ENCODE measurements around the gene XXYLT1.

The XXYLT1 gene

GRCh38 chr3:195282961-195283360 is 12.0 kb upstream of the XXYLT1 start:
- Histone ChIP-seq H3K9me3 (ENCODE audit: low read length) (no peaks in the 10 kb centered on the region), H3F3A (ENCODE audit: insufficient read depth, low read length) (no peaks in the 10 kb centered on the region), H3K36me3 (ENCODE audit: insufficient read depth, low read length) (peaks cover 73% of the 10 kb centered on the region), H3K27ac (ENCODE audit: low read depth, low read length, poor library complexity, severe bottlenecking) (no peak overlapping the region), H2AFZ (ENCODE audit: low read length) (no peak overlapping the region), H3K27me3 (ENCODE audit: insufficient read depth, low read length) (no peaks in the 10 kb centered on the region), H3K4me1 (ENCODE audit: insufficient read depth, low read length, severe bottlenecking) (no peaks in the 10 kb centered on the region), H3K9me2 (ENCODE audit: low read depth, low read length) (no peaks in the 10 kb centered on the region), H3K4me2 (ENCODE audit: low read length) (no peak overlapping the region), H3K79me2 (ENCODE audit: insufficient read depth, low read length) (no peaks in the 10 kb centered on the region), H4K20me1 (ENCODE audit: insufficient read depth, low read length) (no peaks in the 10 kb centered on the region), H3K9ac (ENCODE audit: low read length) (no peak overlapping the region), H3K4me3 (ENCODE audit: low read depth, low read length, poor library complexity, severe bottlenecking) (no peak overlapping the region)
- TF ChIP-seq EZH2 (IDR thresholded peaks at IDR 0.05; ENCODE audit: borderline replicate concordance, low read length) (no peak), CTCF (IDR thresholded peaks at IDR 0.05; ENCODE audit: low read length) (no peak)

DNA sequence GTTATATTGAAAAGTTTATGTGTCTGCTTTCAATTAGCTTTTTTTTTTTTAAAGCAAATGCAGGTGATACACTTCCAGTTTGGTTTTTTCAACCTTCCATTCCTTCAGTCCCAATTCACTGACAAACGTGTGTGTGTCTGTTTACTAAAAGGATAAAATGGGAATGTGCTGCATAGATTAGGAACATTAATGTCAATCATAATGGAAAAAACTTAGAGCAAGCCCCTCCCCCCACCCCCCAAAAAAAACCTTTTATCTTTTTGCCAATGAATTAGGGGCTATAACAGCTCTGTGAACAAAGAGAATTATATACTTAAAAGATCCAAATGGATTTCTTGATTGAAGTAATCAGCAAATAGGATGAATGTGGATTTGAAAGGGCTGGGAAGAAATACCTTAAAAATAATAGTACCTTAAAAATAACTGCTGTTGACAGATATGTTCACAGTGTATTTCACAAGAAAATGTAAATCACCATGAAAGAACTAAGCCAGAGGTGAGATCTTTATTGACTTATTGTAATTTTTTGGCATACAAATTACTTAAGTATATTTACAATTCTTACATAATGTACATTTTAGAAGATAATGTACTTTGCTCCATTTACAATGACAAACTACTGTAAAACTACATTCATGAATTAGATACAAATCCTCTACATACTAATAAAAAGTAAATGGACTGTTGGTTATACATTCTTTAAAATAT is 3.5 kb upstream of the XXYLT1 start:
- no peaks in the 10 kb centered on the region for H3K79me2 ChIP-seq (ENCODE audit: insufficient read depth, low read length)
- H3K36me3 ChIP-seq (ENCODE audit: insufficient read depth, low read length): peaks cover 20% of the 10 kb centered on the region; the same call in 1 of the 2 replicates
- H3K4me1 ChIP-seq (ENCODE audit: insufficient read depth, low read length, severe bottlenecking): peaks cover 19% of the 10 kb centered on the region
- H3K9ac ChIP-seq (ENCODE audit: low read length): no peak overlapping the region
- H3K4me3 ChIP-seq (ENCODE audit: low read depth, low read length, poor library complexity, severe bottlenecking): no peak overlapping the region
- H3K27ac ChIP-seq (ENCODE audit: low read depth, low read length, poor library complexity, severe bottlenecking): no peak overlapping the region
- H3F3A ChIP-seq (ENCODE audit: insufficient read depth, low read length): peaks cover 3% of the 10 kb centered on the region; the same call in 1 of the 2 replicates
- TF ChIP-seq EZH2 (IDR thresholded peaks at IDR 0.05; ENCODE audit: borderline replicate concordance, low read length) (no peak), CTCF (IDR thresholded peaks at IDR 0.05; ENCODE audit: low read length) (no peak)
- H3K27me3 ChIP-seq (ENCODE audit: insufficient read depth, low read length): no peaks in the 10 kb centered on the region
- H3K9me2 ChIP-seq (ENCODE audit: low read depth, low read length): no peaks in the 10 kb centered on the region
- H3K9me3 ChIP-seq (ENCODE audit: low read length): no peaks in the 10 kb centered on the region
- no peak overlapping the region for H2AFZ ChIP-seq (ENCODE audit: low read length)
- no peak overlapping the region for H3K4me2 ChIP-seq (ENCODE audit: low read length)
- no peaks in the 10 kb centered on the region for H4K20me1 ChIP-seq (ENCODE audit: insufficient read depth, low read length)

DNA sequence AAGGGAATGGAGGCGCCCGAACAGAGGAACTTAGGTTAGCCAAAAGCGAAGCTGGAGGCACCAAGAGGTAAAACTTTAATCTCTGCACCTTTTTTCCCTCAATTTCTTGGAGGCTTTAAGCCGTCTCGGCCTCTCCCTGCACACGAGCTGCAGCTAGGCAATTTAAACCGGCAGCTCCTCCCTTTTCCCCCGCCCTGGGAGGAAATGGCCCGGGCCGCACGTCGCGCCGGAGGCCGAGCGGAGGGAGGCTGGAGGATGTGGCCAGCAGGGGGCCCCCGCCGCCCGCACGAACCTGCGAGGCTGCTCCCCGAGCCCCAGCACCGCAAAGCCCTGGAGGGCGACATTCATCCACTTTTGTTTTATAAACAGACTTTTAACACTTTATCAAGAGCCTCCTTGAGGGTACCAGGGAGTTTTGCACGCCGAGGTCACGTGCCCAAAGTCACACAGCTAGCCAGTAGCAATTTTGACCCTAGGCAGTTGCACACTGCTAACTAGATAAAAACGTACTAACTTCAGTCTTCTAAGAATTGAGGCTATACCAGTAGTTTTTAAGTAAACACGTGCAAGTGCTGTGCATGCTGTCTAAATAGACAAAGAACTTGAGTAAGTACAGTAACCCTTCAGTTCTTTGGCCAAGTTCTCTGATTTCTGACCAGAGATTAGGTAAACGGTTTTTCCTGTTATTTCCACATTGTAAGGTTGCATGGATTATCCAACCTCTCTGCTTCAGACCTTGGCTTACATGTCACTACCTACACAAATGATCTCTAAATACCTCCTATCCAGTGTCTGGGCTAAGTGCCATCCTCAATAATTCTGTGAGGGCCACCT is 668 bp upstream of the XXYLT1 start:
- no peaks in the 10 kb centered on the region for H3K9me3 ChIP-seq (ENCODE audit: low read length)
- peak overlapping the region; percentile 83 for H3K9ac ChIP-seq (ENCODE audit: low read length)
- H3F3A ChIP-seq (ENCODE audit: insufficient read depth, low read length): 0 out of 2 replicates have a peak, but pooled peaks cover 3% of the 10 kb centered on the region
- no peak for TF ChIP-seq EZH2 (IDR thresholded peaks at IDR 0.05; ENCODE audit: borderline replicate concordance, low read length)
- peak; percentile 100 for TF ChIP-seq CTCF (IDR thresholded peaks at IDR 0.05; ENCODE audit: low read length)
- peaks cover 11% of the 10 kb centered on the region for H3K36me3 ChIP-seq (ENCODE audit: insufficient read depth, low read length)
- no peaks in the 10 kb centered on the region for H3K9me2 ChIP-seq (ENCODE audit: low read depth, low read length)
- H3K4me1 ChIP-seq (ENCODE audit: insufficient read depth, low read length, severe bottlenecking): peaks cover 22% of the 10 kb centered on the region
- H3K79me2 ChIP-seq (ENCODE audit: insufficient read depth, low read length): no peaks in the 10 kb centered on the region
- H4K20me1 ChIP-seq (ENCODE audit: insufficient read depth, low read length): no peaks in the 10 kb centered on the region
- peak overlapping the region; percentile 82 for H3K27ac ChIP-seq (ENCODE audit: low read depth, low read length, poor library complexity, severe bottlenecking)
- H2AFZ ChIP-seq (ENCODE audit: low read length): peak overlapping the region; percentile 64; the same call in 1 of the 2 replicates
- no peaks in the 10 kb centered on the region for H3K27me3 ChIP-seq (ENCODE audit: insufficient read depth, low read length)
- H3K4me2 ChIP-seq (ENCODE audit: low read length): peak overlapping the region; percentile 97
- H3K4me3 ChIP-seq (ENCODE audit: low read depth, low read length, poor library complexity, severe bottlenecking): peak overlapping the region; percentile 74
